H1 (cell line): ENCODE measurements around the gene CMSS1. TPM values are rescaled to one million over a fixed set of nuclear protein-coding genes. Genes with fewer than 3 reads are reported as not detected.

Experiments
- ATF2 ChIP-seq: IDR thresholded peaks from 2 replicates; pipeline ENCODE4 v1.6.1; 2012; ENCODE audit warnings: low read length, inconsistent platforms
- BCL11A ChIP-seq, 2 experiments: IDR thresholded peaks; one replicate each; pipeline ENCODE4 v1.6.1; 2011; ENCODE audit warnings: low read depth in 2 of 2, low read length in 2 of 2, mild to moderate bottlenecking in 2 of 2
- GABPA ChIP-seq: IDR thresholded peaks from 2 replicates; pipeline ENCODE4 v1.6.1; 2011; ENCODE audit warnings: mild to moderate bottlenecking, low read length, moderate library complexity, borderline replicate concordance; ENCODE audit not compliant: insufficient read depth
- POU5F1 ChIP-seq: IDR thresholded peaks from 2 replicates; pipeline ENCODE4 v1.6.1; 2011; ENCODE audit warnings: low read depth, mild to moderate bottlenecking, low read length, moderate library complexity
- SAP30 ChIP-seq: fragments of 300-600 bp; sonication (generic); IDR thresholded peaks from 2 replicates; pipeline ENCODE4 v1.7.1; 2012; ENCODE audit warnings: low read length, moderate library complexity, mild to moderate bottlenecking, inconsistent platforms; ENCODE audit not compliant: insufficient read depth, insufficient replicate concordance
- SIRT6 ChIP-seq: IDR thresholded peaks from one replicate; pipeline ENCODE4 v1.7.1; 2012; ENCODE audit warnings: low read length, inconsistent platforms
- SUZ12 ChIP-seq: fragments of 200-600 bp; sonication (generic); IDR thresholded peaks from 2 replicates; pipeline ENCODE4 v1.6.1; 2012; ENCODE audit warnings: mild to moderate bottlenecking, inconsistent platforms, low read length, moderate library complexity, mixed read lengths
- USF2 ChIP-seq: IDR thresholded peaks from 2 replicates; pipeline ENCODE4 v1.6.1; 2011; ENCODE audit warnings: low read length, improper control_type of control experiment
- polyA plus RNA-seq, 7 experiments: library from polyadenylated mRNA; depleted of rRNA in 3 of 7; stranded (reverse) in 5 of 7; unstranded in 2 of 7; fragments of >200 nt in 5 of 7; fragments of 200-250 nt in 2 of 7; gene quantifications; 1 replicate in 5 of 7; 2 replicates in 1 of 7; 4 replicates in 1 of 7; pipeline versions ENCODE4 v1.2.1 to v1.2.3, GENCODE V29; 2011 to 2013; ENCODE audit warnings: missing spikeins in 2 of 7, mixed read lengths in 2 of 7
- total RNA-seq: library from RNA; stranded (reverse); fragmentation: NEBNext Ultra II Directional; extraction: Animal tissue kit (Norgen Biotek cat#: 25700); gene quantifications from 2 replicates; pipeline ENCODE4 v1.2.1, GENCODE V29; 2021

The CMSS1 gene
- total and polyA plus RNA-seq, 2 of the 8 experiments (the other 6 are each of a cell fraction or from before 2014, with no cell fraction given) = 15.2 to 75.1 TPM

- TF ChIP-seq BCL11A (IDR thresholded peaks at IDR 0.05; ENCODE audit: low read depth in 2 of 2, low read length in 2 of 2) (no peak), SIRT6 (no peak), POU5F1 (no peak), ATF2 (no peak), SUZ12 (no peak), USF2 (no peak), GABPA (no peak), SAP30 (no peak)
- TF ChIP-seq, all 59 proteins: peak for 0
Observed at GRCh38 chr3:99864289-99864688, 46.6 kb downstream of the CMSS1 start (continued).
